ENCODE results near the gene PKN2.
"Not testable (repeated sequence)": the region's sequence is repeated elsewhere in the genome, so short reads cannot be mapped to it uniquely, and the experiment has no call there.

The PKN2 gene

DNA sequence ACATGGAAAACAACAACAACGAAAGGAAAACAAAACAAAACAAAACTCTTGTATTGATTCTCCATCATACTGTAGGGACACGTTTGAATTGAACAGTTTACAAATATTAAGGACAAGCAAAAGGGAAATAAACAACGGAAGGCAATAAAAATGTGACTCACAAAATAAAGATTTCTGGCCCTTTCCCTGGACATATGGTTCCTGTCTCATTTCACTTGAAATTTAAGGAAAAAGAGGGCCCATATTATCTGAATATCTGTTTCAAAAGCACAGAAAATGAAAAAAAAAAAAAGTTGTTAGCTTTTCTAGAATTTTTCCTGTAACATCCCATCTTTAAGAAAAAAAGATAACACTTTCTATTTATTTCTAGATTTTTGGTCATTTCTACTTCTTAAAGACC lies 3.6 kb upstream of the PKN2 start:
- no peak for DNase-seq

DNA sequence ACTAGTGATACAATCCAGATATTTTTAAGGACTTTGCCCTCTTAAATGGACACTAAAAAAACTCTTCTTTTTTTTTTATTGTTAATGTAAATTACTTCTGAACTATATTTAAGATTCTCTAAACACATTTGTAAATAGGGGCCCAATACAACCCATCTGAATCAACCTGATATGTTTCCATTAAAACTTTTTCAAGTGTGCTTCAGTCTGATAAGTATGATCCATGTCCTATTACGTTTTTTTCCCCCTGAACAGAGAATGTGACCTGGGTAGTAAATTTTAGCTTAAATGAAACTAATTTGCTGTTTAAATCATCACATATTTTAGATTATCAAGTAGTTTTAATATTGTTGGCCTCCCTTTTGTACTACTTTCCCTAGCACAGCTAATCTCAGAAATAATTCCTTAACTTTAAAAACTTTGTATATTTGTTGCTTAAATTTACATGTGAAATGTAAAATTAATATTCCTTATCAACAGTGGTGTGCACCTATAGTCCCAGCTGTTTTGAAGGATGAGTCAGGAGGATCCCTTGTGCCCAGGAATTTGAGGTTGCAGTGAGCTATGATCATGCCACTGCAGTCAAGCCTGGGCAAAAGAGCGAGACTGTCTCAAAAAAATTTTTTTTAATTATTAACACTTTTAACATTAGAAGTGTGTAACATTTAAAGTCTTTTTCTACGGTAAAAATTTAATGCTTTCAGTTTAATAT lies 3.0 kb upstream of the PKN2 start:
- DNase-seq: no peak

DNA sequence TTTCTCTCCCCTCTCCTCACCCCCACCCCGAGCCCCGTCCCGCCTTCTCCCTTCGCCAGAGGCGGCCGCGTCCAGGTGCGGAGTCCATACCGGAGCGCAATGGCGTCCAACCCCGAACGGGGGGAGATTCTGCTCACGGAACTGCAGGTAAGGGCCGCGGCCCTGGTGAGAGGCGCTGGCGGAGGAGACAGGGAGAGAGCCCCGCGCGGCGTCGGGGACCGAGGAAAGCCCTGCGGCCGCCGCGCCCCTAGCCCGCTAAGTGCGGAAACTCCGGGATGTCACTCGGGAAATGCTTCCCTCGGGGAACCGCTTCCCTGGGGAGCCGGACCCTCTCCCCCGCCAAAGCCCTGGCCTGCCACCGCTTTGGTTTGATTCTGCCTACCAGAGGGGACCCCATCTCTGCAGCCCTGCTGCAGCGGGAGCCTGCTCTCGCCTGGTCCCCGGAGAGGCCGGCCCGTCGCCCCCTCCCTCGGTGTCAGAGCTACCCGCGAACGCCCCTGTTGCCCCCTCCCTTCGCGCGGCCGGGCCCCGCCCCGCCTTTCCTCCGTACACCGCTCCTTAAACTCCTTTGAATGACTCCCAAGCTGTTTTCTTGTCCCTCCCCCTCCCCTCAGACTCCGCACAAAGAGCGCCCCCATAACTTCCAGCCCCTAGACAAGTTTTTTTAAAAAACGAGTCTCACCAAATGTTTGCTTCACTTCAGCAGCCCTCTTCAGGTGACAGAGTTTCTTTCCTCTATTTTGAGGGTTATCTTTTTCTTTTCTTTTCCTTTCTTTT lies 597 bp downstream of the PKN2 start:
- DNase-seq: peak; percentile 55

DNA sequence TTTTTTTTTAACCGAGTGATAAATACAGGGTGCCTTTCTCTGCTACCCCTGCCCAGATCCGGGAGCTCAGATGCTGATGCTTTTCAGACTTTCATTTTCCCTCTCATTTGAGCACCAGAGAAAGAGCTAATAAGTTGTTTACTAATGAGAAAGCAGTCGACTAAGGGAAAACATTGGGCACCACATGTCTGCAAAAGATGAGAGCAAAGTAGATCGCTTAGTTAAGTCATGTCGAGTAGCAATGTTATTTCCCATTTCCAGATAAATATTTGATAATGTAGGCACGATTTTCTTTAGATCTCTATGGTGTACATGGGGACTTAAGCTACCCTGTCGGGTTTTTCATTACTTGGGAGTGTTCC lies 1.2 kb downstream of the PKN2 start:
- DNase-seq: no peak

DNA sequence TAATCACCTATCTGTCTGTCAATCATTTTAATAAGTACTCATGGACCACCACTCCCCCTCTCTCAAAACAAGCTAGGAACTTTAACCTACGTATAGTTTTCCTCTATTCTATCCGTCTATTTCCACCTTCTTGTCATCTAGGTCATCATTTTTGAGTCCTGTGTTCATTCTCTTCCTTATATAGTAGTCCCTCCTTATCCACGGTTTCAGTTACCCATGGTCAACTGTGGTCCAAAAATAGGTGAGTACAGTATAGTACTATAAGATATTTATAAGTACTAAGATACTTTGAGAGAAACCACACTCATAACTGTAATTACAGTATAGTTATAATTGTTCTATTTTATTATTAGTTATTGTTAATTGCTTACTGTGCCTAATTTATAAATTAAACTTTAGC lies 7.5 kb downstream of the PKN2 start:
- DNase-seq: no peak

DNA sequence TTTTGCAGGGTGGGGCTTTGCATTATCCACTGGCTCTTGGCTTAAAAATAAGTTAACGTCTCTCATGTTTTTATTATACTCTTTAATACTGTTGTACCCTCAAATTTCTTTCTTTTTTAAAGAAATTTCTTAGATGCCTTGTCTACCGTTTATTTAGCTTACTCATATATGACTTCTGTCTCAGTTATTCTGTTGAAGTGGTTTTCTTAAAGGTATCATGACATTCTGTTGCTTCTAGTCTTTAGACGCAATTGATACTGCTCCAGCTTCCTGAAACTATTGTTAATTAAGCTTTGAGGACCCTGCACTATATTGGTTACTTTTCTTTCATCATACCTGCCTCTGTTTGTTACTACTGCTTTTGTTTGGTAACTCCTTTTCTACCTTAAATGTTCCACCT lies 11.7 kb downstream of the PKN2 start:
- no peak for DNase-seq

DNA sequence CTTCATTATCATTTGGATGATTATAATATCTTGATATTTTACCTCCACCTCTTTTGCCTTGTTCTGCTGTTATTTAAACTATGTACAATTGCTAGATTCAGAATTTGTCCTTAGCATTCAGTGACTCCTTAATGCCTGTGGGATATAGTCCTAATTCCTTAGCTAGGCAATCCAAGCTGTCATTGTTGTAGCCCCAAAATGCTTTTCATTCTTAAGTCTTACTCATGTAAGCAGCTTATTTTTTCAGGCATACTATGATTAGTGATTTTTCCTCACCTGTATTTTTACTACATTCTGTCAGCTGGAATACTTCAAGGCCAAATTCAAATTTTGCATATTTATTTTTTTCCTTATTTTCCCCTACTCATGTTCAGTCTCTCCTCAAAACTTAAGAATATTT lies 13.4 kb downstream of the PKN2 start:
- DNase-seq: no peak

DNA sequence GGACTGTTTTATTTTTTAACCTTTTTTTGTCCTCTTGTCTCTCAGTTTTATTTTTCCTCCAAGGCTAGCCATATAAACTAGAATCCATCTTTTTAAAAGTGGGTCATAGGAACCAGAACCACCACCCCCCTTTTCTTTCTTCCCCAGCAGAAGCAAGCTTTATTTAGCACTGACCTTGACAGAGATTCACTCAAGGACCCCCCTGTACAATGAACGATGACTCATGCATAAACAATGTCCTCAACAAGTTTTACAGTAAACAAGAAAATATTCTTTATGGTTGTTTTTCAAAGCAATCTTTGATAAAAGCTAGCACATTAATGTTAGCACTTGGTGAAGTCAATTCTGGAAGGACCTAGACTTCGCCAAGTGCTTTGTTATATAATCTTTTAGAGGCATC lies 14.1 kb downstream of the PKN2 start:
- DNase-seq: no peak

DNA sequence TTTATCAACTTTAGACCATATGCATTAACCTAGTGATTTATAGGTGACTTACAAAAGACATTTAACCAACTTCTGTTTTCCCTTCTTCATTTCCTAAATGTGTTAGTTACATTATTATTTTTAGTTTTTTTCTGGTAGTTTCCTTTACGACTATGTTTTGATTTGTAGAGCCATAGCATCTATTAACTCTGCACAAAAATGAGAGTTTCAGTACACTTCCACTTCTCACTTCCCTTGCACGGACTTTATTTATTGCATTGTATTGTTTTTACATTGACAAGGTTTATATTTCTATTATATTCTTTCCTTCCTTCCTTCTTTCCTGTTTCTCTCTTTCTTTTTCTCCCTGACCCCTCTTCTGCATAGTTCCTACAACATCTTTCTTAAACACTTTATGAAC lies 14.7 kb downstream of the PKN2 start:
- DNase-seq: no peak

DNA sequence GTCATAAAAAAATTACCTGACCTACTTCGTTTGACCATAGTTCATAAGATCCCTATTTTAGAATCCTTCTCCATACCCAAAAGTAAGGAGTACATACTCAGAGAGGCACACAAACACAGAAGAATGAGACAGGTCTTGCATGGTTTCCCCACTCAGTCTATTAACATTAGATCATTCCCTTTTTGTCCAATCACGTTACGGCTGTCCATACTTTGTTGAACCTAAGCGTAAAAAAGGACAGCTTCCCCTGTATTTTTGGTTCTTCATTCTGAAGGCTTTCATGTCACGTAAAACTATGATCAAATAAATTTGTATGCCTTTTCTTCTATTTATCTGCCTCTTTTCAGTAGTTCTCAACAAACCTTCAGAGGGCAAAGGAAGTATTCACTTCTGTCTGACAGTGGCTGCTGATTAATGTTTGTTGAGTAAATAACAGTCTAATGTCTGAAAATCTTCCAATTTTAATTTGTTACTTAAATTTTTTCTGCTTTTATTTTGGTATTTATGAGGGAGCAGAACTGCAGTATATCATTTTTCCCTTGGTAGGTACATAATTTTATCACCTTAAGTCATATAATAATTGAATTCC lies 16.4 kb downstream of the PKN2 start:
- no peak for DNase-seq

DNA sequence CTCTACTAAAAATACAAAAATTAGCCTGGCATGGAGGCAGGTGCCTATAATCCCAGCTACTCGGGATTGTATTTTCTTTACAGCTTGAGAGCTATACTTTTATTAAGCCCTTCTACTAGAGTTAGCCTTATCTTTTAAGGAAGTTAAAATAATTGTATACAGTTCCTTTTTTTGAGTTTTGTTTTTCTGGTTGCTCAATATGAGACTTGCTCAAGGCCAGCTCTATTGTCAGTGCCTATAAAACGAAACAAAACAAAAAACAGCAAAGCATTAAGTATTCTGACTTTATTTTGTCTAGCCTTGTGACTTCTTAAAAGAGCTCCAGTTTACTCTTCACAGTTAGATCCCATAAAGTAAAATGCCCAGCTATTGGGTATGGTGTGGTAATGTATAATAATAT lies 17.2 kb downstream of the PKN2 start:
- DNase-seq: no peak

DNA sequence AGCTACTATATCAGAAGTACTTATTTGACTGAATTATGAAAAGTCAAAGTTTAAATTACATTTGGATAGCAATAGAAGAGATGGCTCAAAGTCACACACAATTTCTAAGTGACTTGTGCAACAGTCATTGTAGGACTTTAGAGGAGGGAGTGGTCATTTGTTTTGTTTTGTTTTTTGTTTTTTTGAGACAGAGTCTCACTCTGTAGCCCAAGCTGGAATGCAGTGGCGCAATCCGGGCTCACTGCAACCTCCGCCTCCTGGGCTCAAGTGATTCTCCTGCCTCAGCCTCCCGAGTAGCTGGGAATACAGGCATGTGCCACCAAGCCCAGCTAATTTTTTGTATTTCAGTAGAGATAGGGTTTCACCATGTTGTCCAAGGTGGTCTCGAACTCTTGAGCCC lies 17.7 kb downstream of the PKN2 start:
- DNase-seq: not testable (repeated sequence)

DNA sequence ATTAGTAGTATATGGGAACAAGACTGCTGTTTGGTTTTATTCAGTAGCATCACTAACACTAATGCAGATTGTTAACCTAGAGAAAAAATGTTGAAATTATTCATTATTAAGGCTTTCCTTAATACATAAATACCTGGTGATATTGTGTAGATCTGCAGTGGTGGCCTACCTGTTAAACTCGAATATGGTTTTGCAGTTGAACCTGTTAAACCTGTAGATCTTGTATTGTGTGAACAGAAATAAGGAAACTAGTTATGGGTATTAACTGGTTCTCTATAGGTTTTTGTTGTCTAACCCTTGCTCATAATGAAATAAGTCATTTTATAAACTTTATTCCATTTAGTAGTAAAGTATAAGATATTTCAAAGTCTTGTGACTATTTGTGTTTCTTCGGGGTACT lies 23.9 kb downstream of the PKN2 start:
- no peak for DNase-seq

DNA sequence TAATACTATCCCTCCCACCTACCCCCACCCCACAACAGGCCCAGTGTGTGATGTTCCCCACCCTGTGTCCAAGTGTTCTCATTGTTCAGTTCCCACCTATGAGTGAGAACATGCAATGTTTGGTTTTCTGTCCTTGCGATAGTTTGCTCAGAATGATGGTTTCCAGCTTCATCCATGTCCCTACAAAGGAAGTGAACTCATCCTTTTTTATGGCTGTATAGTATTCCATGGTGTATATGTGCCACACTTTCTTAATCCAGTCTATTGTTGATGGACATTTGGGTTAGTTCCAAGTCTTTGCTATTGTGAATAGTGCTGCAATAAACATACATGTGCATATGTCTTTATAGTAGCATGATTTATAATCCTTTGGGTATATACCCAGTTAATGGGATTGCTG lies 28.8 kb downstream of the PKN2 start:
- DNase-seq: not testable (repeated sequence)

DNA sequence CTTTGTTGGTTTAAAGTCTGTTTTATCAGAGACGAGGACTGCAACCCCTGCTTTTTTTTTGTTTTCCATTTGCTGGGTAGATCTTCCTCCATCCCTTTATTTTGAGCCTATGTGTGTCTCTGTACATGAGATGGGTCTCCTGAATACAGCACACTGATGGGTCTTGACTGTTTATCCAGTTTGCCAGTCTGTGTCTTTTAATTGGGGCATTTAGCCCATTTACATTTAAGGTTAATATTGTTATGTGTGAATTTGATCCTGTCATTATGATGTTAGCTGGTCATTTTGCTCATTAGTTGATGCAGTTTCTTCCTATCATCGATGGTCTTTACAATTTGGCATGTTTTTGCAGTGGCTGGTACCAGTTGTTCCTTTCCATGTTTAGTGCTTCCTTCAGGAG lies 32.5 kb downstream of the PKN2 start:
- DNase-seq: not testable (repeated sequence)

DNA sequence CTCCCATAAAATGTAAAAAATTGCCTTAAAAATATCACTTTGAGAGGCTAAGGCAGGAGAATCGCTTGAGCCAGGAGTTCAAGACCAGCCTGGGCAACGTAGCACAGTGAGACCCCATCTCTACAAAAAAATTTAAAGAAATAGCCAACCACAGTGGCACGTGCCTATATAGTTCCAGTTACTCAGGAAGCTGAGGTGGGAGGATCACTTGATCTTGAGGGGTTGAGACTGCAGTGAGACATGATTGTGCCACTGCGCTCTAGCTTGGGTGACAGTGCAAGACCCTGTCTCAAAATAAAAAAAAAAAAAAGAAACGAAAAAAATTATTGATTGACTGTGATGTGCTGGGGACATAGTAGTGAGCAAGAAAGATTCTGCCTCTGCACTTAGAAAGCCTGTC lies 38.4 kb downstream of the PKN2 start:
- no peak for DNase-seq

DNA sequence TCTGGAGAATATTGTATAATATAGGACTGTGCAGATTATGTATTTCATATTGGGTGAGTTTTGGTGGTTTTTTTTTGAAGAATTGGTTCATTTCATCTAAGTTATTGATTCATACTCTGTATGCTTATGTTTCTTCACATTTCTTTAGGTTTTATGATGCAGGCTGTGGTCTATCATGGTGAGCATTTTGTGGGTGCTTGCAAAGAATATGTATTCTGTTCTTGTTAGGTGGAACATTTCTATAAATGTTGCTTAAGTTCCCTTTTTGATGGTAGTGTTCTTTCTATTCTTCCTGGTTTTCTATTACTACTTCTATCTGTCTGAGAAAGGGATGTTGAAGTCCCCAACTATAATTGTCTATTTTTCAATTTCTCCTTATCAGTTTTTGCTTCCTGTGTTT lies 42.6 kb downstream of the PKN2 start:
- no peak for DNase-seq

DNA sequence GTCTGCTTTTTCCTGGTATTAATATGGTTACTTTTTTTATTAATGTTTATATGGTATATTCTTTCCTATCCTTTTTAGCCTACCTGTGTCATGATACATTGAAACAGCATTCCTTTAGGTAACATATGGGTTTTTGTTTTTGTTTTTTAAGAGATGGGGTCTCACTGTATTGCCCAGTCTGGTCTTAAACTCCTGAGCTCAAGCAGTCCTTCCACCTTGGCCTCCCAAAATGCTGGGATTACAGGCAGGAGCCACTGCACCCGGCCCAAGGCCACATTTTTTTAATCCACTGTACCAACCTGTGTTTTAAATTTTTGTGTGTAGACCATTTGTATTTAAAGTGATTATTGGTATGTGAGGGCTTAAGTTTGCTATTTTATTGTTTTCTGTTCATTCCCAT lies 43.1 kb downstream of the PKN2 start:
- no peak for DNase-seq

DNA sequence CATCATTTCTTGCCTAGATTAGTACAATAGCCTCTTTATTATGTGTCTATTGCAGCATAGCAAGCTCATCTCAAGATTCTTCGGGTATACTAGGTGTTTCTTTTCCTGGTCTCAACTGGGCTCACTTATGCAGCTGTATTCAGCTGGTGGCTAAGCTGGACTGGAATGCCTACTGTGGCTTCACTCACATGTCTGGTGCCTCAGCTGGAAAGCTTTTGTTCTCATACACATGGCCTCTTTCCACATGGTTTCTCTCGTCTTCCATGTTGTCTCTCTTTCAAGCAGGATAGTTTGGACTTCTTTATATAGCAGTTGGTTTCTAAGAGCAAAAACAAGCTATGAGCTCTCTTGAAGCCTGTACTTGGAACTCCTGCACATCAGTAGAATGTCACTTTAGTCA lies 45.2 kb downstream of the PKN2 start:
- no peak for DNase-seq

DNA sequence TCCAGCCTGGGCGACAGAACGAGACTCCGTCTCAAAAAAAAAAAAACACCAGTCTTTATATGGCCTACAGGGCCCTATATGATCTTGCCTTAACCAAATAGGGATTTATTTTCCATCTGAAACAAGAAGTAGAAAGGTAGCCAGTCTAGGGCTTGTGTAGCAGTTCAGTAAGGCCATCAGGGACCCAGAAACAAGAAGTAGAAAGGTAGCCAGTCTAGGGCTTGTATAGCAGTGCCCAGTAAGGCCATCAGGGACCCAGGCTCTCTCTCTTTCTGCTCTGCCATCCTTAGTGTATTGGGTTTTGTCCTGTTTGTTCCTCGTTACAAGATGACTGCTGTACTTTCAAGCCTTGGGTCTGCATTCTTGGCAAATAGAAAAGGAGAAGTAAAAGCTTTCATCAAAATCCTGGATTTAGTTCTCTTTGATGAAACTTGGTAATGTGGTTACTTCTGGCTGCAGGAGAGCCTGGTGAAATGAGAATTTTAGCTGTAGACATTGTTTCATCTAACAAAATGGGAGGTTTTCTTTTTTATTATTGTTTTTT lies 46.1 kb downstream of the PKN2 start:
- no peak for DNase-seq

DNA sequence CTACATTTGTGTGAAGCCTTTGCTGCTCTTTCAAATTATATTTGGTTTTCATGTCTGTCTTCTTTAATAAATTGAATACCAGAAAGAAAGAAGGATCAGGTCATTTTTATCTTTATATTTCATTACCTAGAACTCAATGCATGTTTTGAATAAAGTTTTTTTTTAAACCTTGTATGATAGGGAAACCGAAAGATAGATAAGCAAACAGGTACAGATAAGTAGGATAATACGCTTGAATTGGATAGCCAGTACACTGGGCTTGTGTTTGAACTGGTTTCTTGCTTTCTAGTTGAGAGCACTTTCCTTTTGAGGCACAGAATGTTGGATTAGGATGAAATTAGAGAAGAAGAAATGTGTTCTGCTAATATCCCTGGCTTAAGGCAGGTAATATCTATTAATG lies 46.9 kb downstream of the PKN2 start:
- no peak for DNase-seq

DNA sequence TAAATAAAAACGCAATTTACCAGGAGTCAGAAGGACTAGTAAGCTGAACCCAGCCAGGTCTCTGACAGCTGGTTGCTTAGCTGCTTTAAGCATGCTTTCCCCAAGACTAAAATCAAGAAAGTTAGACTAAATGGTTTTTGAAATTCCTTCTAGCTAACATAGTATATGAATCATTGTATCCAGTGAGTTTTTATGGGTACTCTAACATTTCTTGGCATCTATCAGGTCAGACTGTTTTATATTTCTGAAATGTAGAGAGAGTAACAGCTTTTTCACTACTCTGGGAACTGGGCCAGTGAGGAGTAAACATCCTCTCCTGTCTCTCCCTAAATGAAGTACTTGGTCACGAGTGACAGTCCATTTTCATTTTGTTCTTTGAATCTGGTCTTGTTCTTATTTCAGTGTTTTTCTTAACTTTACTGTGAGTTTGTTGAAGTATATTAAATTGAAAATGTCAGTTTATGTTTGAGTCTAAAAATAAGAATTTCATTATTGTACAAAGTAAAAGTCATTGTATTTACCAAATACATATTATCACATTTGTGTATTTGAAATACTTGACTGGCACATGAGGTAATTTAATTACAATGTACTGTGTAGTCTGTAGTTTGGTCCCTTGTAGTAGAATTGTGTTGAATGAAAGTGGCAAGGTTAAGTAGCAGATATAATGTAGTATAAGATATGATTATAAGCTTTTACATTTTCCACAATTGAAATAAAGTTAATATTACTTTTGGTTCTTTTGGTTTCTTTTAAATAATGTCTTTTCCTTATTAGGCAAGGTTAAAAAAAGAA lies 47.6 kb downstream of the PKN2 start:
- no peak for DNase-seq

DNA sequence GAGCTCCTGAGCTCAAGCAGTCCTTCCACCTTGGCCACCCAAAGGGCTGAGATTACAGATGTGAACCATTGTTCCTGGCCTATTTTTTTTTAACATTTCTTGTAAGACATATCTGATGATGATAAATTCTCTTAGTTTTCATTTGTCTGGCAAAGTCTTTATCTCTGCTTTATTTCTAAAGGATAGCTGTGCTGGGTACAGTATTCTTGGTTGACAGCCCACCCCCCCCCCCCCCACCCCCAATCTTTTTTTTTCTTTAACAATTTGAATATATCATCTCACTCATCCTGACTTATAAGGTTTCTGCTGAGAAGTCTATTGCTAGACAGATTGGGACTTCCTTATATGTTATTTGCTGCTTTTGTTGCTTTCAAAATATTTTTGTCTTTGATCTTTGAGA lies 51.3 kb downstream of the PKN2 start:
- DNase-seq: no peak

Measured in KG1 (cell line).